HL-60/S4 treated with phorbol 12-myristate 13-acetate at 8.2 ng/mL for 4 days and 3 days (cell line): ENCODE measurements around the gene KRTAP4-8.
"Not testable (repeated sequence)": the region's sequence is repeated elsewhere in the genome, so short reads cannot be mapped to it uniquely, and the experiment has no call there.

ENCODE experiments used
- in situ Hi-C: fragments of 300-500 bp; cut with MboI; formaldehyde crosslinking; loops from 2 replicates; pipeline ENCODE4 v1.15.0; 2022; ENCODE audit warnings: low sequenced_read_pairs

Gene KRTAP4-8

GRCh38 chr17:41108728-41109386, 10.9 kb upstream of the KRTAP4-8 start:
- in situ Hi-C loops: not testable (repeated sequence)

GRCh38 chr17:41107941-41108450, 10.1 kb upstream of the KRTAP4-8 start:
- in situ Hi-C loops: no loop called here

GRCh38 chr17:41105347-41105746, 7.4 kb upstream of the KRTAP4-8 start, which contains the start of gene KRTAP4-9:
TSS of gene KRTAP4-9 (plus strand) at chr17:41105389. CDS start at chr17:41105389, 0 bp downstream.
- in situ Hi-C loops: not testable (repeated sequence)

GRCh38 chr17:41104386-41105038, 6.6 kb upstream of the KRTAP4-8 start:
- in situ Hi-C loops: not testable (repeated sequence)

GRCh38 chr17:41103896-41104295, 6.0 kb upstream of the KRTAP4-8 start:
- in situ Hi-C loops: no loop called here

GRCh38 chr17:41101586-41102259, 3.8 kb upstream of the KRTAP4-8 start, which contains the start of gene KRTAP4-16:
TSS of gene KRTAP4-16 (minus strand) at chr17:41102209. CDS start at chr17:41102209, 0 bp downstream.
- in situ Hi-C loops: no loop called here

- in situ Hi-C loops: not testable (repeated sequence)
These were observed 1.9 kb upstream of the KRTAP4-8 start for GRCh38 chr17:41099682-41100480.

- in situ Hi-C loops: no loop called here
These were observed 539 bp upstream of the KRTAP4-8 start for GRCh38 chr17:41098481-41098880.

GRCh38 chr17:41096055-41096454, 1.9 kb downstream of the KRTAP4-8 start:
- in situ Hi-C loops: no loop called here

- in situ Hi-C loops: not testable (repeated sequence)
These were observed 9.1 kb downstream of the KRTAP4-8 start for GRCh38 chr17:41088760-41089352.

GRCh38 chr17:41084100-41084856, 13.7 kb downstream of the KRTAP4-8 start, which contains the start of gene KRTAP4-7:
TSS of gene KRTAP4-7 (plus strand) at chr17:41084150. CDS start at chr17:41084207, 57 bp downstream.
- in situ Hi-C loops: not testable (repeated sequence)

GRCh38 chr17:41083427-41083826, 14.5 kb downstream of the KRTAP4-8 start:
- in situ Hi-C loops: not testable (repeated sequence)

GRCh38 chr17:41082626-41083025, 15.3 kb downstream of the KRTAP4-8 start:
- in situ Hi-C loops: no loop called here

GRCh38 chr17:41076788-41077187, 21.2 kb downstream of the KRTAP4-8 start:
- in situ Hi-C loops: no loop called here

- in situ Hi-C loops: no loop called here
These were observed 24.3 kb downstream of the KRTAP4-8 start for GRCh38 chr17:41073676-41074075.

GRCh38 chr17:41071606-41072360, 26.2 kb downstream of the KRTAP4-8 start:
- in situ Hi-C loops: no loop called here

GRCh38 chr17:41069031-41069430, 28.9 kb downstream of the KRTAP4-8 start:
- in situ Hi-C loops: no loop called here

GRCh38 chr17:41067281-41067680, 30.7 kb downstream of the KRTAP4-8 start:
- in situ Hi-C loops: no loop called here
